Liver (tissue), 9 donors: ENCODE results near the gene TRERF1. TPM values are rescaled to one million over a fixed set of nuclear protein-coding genes. Genes with fewer than 3 reads are reported as not detected.
A peak's percentile ranks its signal among the peaks of the same experiment; 100 is the strongest.

ENCODE experiments used
- DNase-seq: peaks from one replicate; pipeline ENCODE4 v3.0.0-alpha.2; 2017; ENCODE audit warnings: low spot score
- H3K27ac ChIP-seq, 2 donors: one replicate each; pipeline ENCODE4 v1.7.0; 2013; ENCODE audit warnings: inconsistent platforms in 2 of 2, low read length in 2 of 2, control low read depth in 1 of 2, low read depth in 1 of 2, mild to moderate bottlenecking in 1 of 2
- H3K27me3 ChIP-seq, 4 donors: one replicate each; pipeline versions ENCODE4 v1.6.1 to v1.7.0; 2013; ENCODE audit warnings: low read length in 3 of 4, inconsistent platforms in 1 of 4, mild to moderate bottlenecking in 1 of 4, moderate library complexity in 1 of 4; ENCODE audit not compliant: control insufficient read depth in 4 of 4, insufficient read depth in 4 of 4
- H3K36me3 ChIP-seq, 4 donors: one replicate each; pipeline versions ENCODE4 v1.6.1 to v1.7.0; 2013; ENCODE audit warnings: low read length in 3 of 4, mild to moderate bottlenecking in 3 of 4, low read depth in 1 of 4, moderate library complexity in 1 of 4; ENCODE audit not compliant: control insufficient read depth in 4 of 4, insufficient read depth in 3 of 4
- H3K4me1 ChIP-seq, 4 donors: one replicate each; pipeline versions ENCODE4 v1.6.1 to v1.7.0; 2013; ENCODE audit warnings: low read length in 3 of 4, mild to moderate bottlenecking in 3 of 4, moderate library complexity in 1 of 4; ENCODE audit not compliant: control insufficient read depth in 4 of 4, insufficient read depth in 4 of 4
- H3K4me3 ChIP-seq, 3 donors: one replicate each; pipeline versions ENCODE4 v1.6.1 to v1.7.0; 2013; ENCODE audit warnings: low read length in 3 of 3, control low read depth in 1 of 3, low read depth in 1 of 3, mild to moderate bottlenecking in 1 of 3
- H3K9ac ChIP-seq, 2 donors: one replicate each; pipeline ENCODE4 v1.7.0; 2013; ENCODE audit warnings: low read length in 2 of 2, mild to moderate bottlenecking in 2 of 2, moderate library complexity in 2 of 2, control low read depth in 1 of 2, low read depth in 1 of 2
- H3K9me3 ChIP-seq, 4 donors: one replicate each; pipeline versions ENCODE4 v1.6.1 to v1.7.0; 2013; ENCODE audit warnings: low read length in 3 of 4; ENCODE audit not compliant: control insufficient read depth in 4 of 4
- EGR1 ChIP-seq, 2 donors: IDR thresholded peaks; 2 replicates each; pipeline ENCODE4 v1.6.1; 2016 to 2018; ENCODE audit warnings: antibody characterized with exemption in 2 of 2, low read depth in 2 of 2
- FOXA1 ChIP-seq: IDR thresholded peaks from 2 replicates; pipeline ENCODE4 v1.6.1; 2016; ENCODE audit warnings: antibody characterized with exemption
- FOXA2 ChIP-seq: IDR thresholded peaks from 2 replicates; pipeline ENCODE4 v1.6.1; 2016; ENCODE audit warnings: antibody characterized with exemption
- GABPA ChIP-seq, 2 donors: IDR thresholded peaks in 1 of 2; conservative IDR thresholded peaks in 1 of 2; 2 replicates each; pipeline ENCODE4 v1.6.1; 2016; ENCODE audit warnings: antibody characterized with exemption in 2 of 2, mild to moderate bottlenecking in 1 of 2, moderate library complexity in 1 of 2
- HNF4A ChIP-seq, 2 donors: conservative IDR thresholded peaks; 2 replicates each; pipeline ENCODE4 v1.6.1; 2016; ENCODE audit warnings: antibody characterized with exemption in 2 of 2, mild to moderate bottlenecking in 2 of 2
- HNF4G ChIP-seq: IDR thresholded peaks from 2 replicates; pipeline ENCODE4 v1.6.1; 2016; ENCODE audit warnings: antibody characterized with exemption
- JUND ChIP-seq, 2 donors: IDR thresholded peaks; 2 replicates each; pipeline ENCODE4 v1.6.1; 2016; ENCODE audit warnings: antibody characterized with exemption in 2 of 2
- NR2F2 ChIP-seq: IDR thresholded peaks from 2 replicates; pipeline ENCODE4 v1.6.1; 2016; ENCODE audit warnings: antibody characterized with exemption
- RAD21 ChIP-seq, 2 donors: IDR thresholded peaks; 2 replicates each; pipeline ENCODE4 v1.6.1; 2016; ENCODE audit warnings: antibody characterized with exemption in 2 of 2, mild to moderate bottlenecking in 2 of 2
- RXRA ChIP-seq, 2 donors: IDR thresholded peaks; 2 replicates each; pipeline ENCODE4 v1.6.1; 2017 to 2018; ENCODE audit warnings: antibody characterized with exemption in 2 of 2, mild to moderate bottlenecking in 1 of 2
- TAF1 ChIP-seq: conservative IDR thresholded peaks from 2 replicates; pipeline ENCODE4 v1.6.1; 2016; ENCODE audit warnings: antibody characterized with exemption, mild to moderate bottlenecking
- YY1 ChIP-seq: IDR thresholded peaks from 2 replicates; pipeline ENCODE4 v1.6.1; 2016; ENCODE audit warnings: antibody characterized with exemption, mild to moderate bottlenecking
- WGBS: extraction: QIAGEN DNeasy Blood & Tissue Kit; methylation state at CpG from one replicate; pipeline ENCODE4 v1.1.7; 2013; 5-methylcytosine and 5-hydroxymethylcytosine counted together
- polyA plus RNA-seq, 2 donors: library from polyadenylated mRNA; stranded (reverse) in 1 of 2; unstranded in 1 of 2; fragments of 200-250 nt in 1 of 2; fragments of >200 nt in 1 of 2; fragmentation: Nextera tagmentation in 1 of 2; extraction: Ambion mirVana in 1 of 2; gene quantifications; one replicate each; pipeline versions ENCODE4 v1.2.1 to v1.2.3, GENCODE V29; 2013 to 2015
- total RNA-seq, 2 donors: library from RNA; depleted of rRNA; stranded (reverse); fragments of >200 nt; gene quantifications; one replicate each; pipeline ENCODE4 v1.2.3, GENCODE V29; 2014
- TF ChIP-seq, protein P1 (sequence below): IDR thresholded peaks from 2 replicates; pipeline ENCODE4 v1.6.1; 2016; ENCODE audit warnings: antibody characterized with exemption, mild to moderate bottlenecking
- TF ChIP-seq, protein P2 (sequence below): fragments of 150-350 bp; IDR thresholded peaks from 2 replicates; pipeline ENCODE4 v1.5.1; 2017; ENCODE audit warnings: improper control_type of control experiment, low read depth, low read length; ENCODE audit not compliant: missing input control
- TF ChIP-seq, protein P3 (sequence below): IDR thresholded peaks from 2 replicates; pipeline ENCODE4 v1.6.1; 2016; ENCODE audit warnings: antibody characterized with exemption
- donor health status: healthy.
- donor health status: healthy.
- donor health status: healthy.
- donor health status: healthy.
- donor health status: healthy.

Gene TRERF1, protein sequence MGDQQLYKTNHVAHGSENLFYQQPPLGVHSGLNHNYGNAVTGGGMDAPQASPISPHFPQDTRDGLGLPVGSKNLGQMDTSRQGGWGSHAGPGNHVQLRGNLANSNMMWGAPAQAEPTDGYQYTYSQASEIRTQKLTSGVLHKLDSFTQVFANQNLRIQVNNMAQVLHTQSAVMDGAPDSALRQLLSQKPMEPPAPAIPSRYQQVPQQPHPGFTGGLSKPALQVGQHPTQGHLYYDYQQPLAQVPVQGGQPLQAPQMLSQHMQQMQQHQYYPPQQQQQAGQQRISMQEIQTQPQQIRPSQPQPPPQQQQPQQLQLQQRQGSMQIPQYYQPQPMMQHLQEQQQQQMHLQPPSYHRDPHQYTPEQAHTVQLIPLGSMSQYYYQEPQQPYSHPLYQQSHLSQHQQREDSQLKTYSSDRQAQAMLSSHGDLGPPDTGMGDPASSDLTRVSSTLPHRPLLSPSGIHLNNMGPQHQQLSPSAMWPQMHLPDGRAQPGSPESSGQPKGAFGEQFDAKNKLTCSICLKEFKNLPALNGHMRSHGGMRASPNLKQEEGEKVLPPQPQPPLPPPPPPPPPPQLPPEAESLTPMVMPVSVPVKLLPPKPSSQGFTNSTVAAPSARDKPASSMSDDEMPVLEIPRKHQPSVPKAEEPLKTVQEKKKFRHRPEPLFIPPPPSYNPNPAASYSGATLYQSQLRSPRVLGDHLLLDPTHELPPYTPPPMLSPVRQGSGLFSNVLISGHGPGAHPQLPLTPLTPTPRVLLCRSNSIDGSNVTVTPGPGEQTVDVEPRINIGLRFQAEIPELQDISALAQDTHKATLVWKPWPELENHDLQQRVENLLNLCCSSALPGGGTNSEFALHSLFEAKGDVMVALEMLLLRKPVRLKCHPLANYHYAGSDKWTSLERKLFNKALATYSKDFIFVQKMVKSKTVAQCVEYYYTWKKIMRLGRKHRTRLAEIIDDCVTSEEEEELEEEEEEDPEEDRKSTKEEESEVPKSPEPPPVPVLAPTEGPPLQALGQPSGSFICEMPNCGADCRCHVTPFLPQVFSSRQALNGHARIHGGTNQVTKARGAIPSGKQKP (N-terminal part only)
- total RNA-seq (1 to 10 TPM; 1.0 to 1.3 TPM), polyA plus RNA-seq (under 1 TPM; 0.33 to 0.35 TPM)

DNA sequence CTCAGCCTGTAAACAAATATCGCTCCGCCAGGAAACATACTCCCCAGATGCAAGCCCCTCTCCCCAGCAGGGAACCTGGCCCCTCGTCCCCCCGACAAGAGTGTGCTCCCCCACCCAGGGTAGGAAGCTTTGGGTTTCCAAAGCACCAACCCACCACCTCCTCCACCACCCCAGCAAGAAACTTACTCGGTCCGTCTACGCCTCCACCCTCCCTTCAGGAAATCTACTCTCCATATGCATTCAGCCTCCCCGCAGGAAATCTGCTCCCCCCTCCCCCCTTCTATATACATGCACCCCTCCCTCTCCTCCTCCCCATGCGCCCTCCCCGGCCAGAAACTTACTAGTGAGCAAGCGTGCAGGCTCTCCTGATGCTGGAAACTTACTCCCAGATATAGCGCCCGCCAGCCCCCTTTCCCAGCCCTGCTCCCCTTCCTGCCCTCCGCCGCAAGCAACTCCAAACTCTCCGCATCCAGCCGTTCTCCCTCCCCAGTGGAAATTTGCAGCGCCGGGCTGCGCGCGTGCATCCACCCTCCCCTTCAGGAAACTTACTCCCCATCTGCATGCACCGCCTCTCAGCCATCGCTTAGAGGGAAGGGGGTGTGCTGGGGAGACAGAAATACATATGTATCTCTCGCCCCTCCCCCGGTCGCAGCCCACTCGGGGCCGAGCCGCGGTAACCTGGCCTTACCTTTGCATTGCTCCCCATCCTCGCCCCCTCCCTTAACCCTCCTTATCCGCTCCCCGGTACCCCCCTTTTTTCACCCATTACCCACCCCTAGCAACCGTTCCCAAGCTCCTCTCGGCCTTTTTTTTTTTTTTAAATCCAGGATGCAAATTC is at the start of gene TRERF1:
TRERF1 (minus strand) TSS at position 594 of the 838 bp plus-strand sequence. CDS start 182,336 bp downstream, outside the sequence.
- TF ChIP-seq RAD21 (IDR thresholded peaks at IDR 0.05) (no peak), JUND (IDR thresholded peaks at IDR 0.05) (no peak), EGR1 (IDR thresholded peaks at IDR 0.05; ENCODE audit: low read depth in 2 of 2) (no peak), HNF4G (no peak), GABPA (IDR thresholded peaks at IDR 0.05 in 1 of 2, conservative IDR thresholded peaks at IDR 0.05 in 1 of 2) (no peak), RXRA (IDR thresholded peaks at IDR 0.05) (no peak), NR2F2 (no peak), FOXA1 (no peak), TAF1 (no peak)
- TF ChIP-seq, protein P1, sequence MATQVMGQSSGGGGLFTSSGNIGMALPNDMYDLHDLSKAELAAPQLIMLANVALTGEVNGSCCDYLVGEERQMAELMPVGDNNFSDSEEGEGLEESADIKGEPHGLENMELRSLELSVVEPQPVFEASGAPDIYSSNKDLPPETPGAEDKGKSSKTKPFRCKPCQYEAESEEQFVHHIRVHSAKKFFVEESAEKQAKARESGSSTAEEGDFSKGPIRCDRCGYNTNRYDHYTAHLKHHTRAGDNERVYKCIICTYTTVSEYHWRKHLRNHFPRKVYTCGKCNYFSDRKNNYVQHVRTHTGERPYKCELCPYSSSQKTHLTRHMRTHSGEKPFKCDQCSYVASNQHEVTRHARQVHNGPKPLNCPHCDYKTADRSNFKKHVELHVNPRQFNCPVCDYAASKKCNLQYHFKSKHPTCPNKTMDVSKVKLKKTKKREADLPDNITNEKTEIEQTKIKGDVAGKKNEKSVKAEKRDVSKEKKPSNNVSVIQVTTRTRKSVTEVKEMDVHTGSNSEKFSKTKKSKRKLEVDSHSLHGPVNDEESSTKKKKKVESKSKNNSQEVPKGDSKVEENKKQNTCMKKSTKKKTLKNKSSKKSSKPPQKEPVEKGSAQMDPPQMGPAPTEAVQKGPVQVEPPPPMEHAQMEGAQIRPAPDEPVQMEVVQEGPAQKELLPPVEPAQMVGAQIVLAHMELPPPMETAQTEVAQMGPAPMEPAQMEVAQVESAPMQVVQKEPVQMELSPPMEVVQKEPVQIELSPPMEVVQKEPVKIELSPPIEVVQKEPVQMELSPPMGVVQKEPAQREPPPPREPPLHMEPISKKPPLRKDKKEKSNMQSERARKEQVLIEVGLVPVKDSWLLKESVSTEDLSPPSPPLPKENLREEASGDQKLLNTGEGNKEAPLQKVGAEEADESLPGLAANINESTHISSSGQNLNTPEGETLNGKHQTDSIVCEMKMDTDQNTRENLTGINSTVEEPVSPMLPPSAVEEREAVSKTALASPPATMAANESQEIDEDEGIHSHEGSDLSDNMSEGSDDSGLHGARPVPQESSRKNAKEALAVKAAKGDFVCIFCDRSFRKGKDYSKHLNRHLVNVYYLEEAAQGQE = no peak
- H3K9ac ChIP-seq = peak within 1 kb of the TSS in 1 of 2 donors; percentile 43
- no peak for DNase-seq
- H3K9me3 ChIP-seq = no peaks in the 10 kb centered on the region
- H3K36me3 ChIP-seq = no peaks in the 10 kb centered on the region
- peaks cover 0 to 6% (median 2%) of the 10 kb centered on the region in 4 donors for H3K27me3 ChIP-seq
- H3K4me3 ChIP-seq = peak within 1 kb of the TSS; percentile 29 to 76 (median 71)
- WGBS = 5% methylated on average over 36 of the region's 36 CpGs
- peaks cover 11 to 28% (median 21%) of the 10 kb centered on the region in 4 donors for H3K4me1 ChIP-seq
- H3K27ac ChIP-seq = peak within 1 kb of the TSS; percentile 66 to 83

DNA sequence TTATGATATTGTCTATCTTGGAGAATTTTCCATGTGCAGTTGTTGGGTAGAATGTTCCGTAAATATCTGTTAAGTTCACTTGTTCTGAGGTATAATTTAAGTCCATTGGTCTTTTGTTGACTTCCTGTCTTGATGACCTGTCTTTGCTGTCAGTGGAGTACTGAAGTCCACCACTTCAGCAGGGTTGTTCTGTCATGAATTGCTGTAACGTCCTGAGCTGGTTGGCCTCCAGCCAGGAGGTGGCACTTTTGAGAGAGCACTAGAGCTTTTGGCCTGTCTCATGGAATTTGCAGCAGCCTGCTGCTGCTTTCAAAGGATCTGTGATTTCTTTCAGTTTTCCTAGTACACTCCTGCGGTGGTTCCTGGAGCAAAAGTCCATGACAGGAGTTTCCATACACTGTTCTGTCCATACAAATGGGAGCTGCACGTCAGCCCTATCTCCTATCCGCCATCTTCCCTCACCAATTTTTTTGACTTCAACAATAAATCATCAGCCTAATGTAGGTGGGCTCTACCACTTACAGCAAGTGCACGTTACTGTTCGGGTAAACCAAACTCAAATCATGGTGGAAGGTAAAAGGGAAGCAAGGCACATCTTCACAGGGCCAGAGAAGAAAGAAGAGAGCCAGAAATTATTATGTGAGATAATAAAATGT is 46.9 kb upstream of the TRERF1 start:
- H3K27me3 ChIP-seq = peaks cover 0 to 7% (median 0%) of the 10 kb centered on the region in 4 donors
- no peaks in the 10 kb centered on the region for H3K36me3 ChIP-seq
- H3K4me1 ChIP-seq = no peaks in the 10 kb centered on the region
- WGBS = 77% methylated on average over 7 of the region's 7 CpGs
- H3K9ac ChIP-seq = no peak overlapping the region
- H3K4me3 ChIP-seq = no peak overlapping the region
- no peak for TF ChIP-seq JUND (IDR thresholded peaks at IDR 0.05)
- TF ChIP-seq YY1 = no peak
- no peak for TF ChIP-seq RAD21 (IDR thresholded peaks at IDR 0.05)
- TF ChIP-seq HNF4A (conservative IDR thresholded peaks at IDR 0.05) = no peak
- TF ChIP-seq FOXA2 = no peak
- TF ChIP-seq TAF1 = no peak
- TF ChIP-seq, protein P2, sequence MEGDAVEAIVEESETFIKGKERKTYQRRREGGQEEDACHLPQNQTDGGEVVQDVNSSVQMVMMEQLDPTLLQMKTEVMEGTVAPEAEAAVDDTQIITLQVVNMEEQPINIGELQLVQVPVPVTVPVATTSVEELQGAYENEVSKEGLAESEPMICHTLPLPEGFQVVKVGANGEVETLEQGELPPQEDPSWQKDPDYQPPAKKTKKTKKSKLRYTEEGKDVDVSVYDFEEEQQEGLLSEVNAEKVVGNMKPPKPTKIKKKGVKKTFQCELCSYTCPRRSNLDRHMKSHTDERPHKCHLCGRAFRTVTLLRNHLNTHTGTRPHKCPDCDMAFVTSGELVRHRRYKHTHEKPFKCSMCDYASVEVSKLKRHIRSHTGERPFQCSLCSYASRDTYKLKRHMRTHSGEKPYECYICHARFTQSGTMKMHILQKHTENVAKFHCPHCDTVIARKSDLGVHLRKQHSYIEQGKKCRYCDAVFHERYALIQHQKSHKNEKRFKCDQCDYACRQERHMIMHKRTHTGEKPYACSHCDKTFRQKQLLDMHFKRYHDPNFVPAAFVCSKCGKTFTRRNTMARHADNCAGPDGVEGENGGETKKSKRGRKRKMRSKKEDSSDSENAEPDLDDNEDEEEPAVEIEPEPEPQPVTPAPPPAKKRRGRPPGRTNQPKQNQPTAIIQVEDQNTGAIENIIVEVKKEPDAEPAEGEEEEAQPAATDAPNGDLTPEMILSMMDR = no peak
- TF ChIP-seq, protein P3, sequence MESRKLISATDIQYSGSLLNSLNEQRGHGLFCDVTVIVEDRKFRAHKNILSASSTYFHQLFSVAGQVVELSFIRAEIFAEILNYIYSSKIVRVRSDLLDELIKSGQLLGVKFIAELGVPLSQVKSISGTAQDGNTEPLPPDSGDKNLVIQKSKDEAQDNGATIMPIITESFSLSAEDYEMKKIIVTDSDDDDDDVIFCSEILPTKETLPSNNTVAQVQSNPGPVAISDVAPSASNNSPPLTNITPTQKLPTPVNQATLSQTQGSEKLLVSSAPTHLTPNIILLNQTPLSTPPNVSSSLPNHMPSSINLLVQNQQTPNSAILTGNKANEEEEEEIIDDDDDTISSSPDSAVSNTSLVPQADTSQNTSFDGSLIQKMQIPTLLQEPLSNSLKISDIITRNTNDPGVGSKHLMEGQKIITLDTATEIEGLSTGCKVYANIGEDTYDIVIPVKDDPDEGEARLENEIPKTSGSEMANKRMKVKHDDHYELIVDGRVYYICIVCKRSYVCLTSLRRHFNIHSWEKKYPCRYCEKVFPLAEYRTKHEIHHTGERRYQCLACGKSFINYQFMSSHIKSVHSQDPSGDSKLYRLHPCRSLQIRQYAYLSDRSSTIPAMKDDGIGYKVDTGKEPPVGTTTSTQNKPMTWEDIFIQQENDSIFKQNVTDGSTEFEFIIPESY = no peak
- no peak for TF ChIP-seq HNF4G
- DNase-seq = no peak
- no peak overlapping the region for H3K27ac ChIP-seq
- peaks cover 0 to 6% (median 0%) of the 10 kb centered on the region in 4 donors for H3K9me3 ChIP-seq
